Measurements from ENCODE around the gene ZNF775. TPM values are rescaled to one million over a fixed set of nuclear protein-coding genes. Genes with fewer than 3 reads are reported as not detected.

Gene ZNF775
- total and polyA plus RNA-seq, 3 experiments from 2014 or later, result 6.0 to 8.7 (median 6.0) TPM

DNA sequence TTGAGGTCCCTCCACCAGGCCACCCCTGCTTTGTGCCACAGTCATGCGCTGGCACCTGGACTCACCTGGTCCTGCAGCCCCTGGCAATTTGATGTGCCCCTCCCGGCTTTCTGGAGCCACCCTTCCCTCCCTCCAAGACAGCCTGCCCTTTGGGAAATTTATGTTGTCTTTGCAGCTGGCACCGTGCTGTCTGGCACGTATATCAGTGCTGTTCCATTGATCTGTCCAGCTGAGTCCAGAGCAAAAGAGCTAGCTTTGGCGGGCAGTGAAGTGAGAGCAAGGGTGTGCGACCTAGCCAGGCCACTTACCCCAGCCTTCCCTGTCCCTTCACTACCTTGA lies 43.4 kb upstream of the ZNF775 start:
- peaks cover 0 to 11% (median 1%) of the 10 kb centered on the region in 3 donors for H3K4me1 Mint-ChIP-seq
- H3K36me3 ChIP-seq (ENCODE audit: insufficient read depth, low read length), result no peaks in the 10 kb centered on the region
- DNase-seq, result no peak
- no peak overlapping the region for H3K27ac ChIP-seq (ENCODE audit: low read depth, low read length)
- H3K4me3 ChIP-seq (ENCODE audit: low read length), result no peak overlapping the region
- H3K36me3 Mint-ChIP-seq, result peaks cover 0 to 24% (median 5%) of the 10 kb centered on the region in 3 donors
- H3K4me1 ChIP-seq (ENCODE audit: insufficient read depth, low read length), result peaks cover 4% of the 10 kb centered on the region
- no peaks in the 10 kb centered on the region for H3K9me3 ChIP-seq (ENCODE audit: low read length)
- ChIA-PET POLR2A (no interaction called here), CTCF (interaction anchor here (1.0 kb wide), 1 partner anchor 593 kb away, joined by 3 read pairs; no protein-coding TSS in a partner anchor)
- H3K27me3 Mint-ChIP-seq, result peaks cover 7 to 9% of the 10 kb centered on the region in 2 donors
- peaks cover 3% of the 10 kb centered on the region for H3K27me3 ChIP-seq (ENCODE audit: insufficient read depth, low read length, poor library complexity, severe bottlenecking)
- H3K27ac Mint-ChIP-seq, result peak overlapping the region in 1 of 8 donors; percentile 27
- no peak overlapping the region for H3K4me3 Mint-ChIP-seq
- H3K9me3 Mint-ChIP-seq, result no peaks in the 10 kb centered on the region

DNA sequence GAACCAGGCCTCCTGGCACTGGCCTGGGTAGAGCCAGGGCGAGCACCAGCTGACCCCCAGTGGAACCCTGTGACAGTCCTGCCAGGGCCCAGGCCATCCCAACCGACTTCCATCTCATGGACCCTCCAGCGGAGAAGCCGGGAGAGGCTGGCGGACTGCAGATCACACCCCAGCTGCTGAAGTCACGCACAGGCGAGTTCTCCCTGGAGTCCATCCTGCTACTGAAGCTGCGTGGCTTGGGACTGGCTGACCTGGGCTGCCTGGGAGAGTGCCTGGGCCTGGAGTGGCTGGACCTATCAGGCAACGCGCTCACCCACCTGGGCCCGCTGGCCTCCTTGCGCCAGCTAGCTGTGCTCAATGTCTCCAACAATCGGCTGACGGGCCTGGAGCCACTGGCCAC lies 42.4 kb upstream of the ZNF775 start:
- CTCF ChIA-PET, result interaction anchor here (1.6 kb wide), 1 partner anchor 16 kb away, joined by 4 read pairs; no protein-coding TSS in a partner anchor
- Mint-ChIP-seq H3K27ac (no peak overlapping the region), H3K4me1 (peaks cover 0 to 15% (median 2%) of the 10 kb centered on the region in 3 donors)

DNA sequence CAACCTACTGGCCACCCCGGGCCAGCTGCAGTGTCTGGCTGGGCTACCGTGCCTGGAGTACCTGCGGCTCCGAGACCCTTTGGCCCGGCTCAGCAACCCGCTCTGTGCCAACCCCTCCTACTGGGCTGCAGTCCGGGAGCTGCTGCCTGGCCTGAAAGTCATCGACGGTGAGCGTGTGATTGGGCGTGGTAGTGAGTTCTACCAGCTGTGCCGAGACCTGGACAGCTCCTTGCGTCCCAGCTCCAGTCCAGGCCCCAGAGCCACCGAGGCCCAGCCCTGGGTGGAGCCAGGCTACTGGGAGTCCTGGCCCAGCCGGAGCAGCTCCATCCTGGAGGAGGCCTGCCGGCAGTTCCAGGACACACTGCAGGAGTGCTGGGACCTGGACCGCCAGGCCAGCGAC lies 42.0 kb upstream of the ZNF775 start:
- Histone ChIP-seq H3K27me3 (ENCODE audit: insufficient read depth, low read length, poor library complexity, severe bottlenecking) (peaks cover 3% of the 10 kb centered on the region), H3K27ac (ENCODE audit: low read depth, low read length) (no peak overlapping the region), H3K36me3 (ENCODE audit: insufficient read depth, low read length) (no peaks in the 10 kb centered on the region), H3K9me3 (ENCODE audit: low read length) (no peaks in the 10 kb centered on the region), H3K4me3 (ENCODE audit: low read length) (no peak overlapping the region), H3K4me1 (ENCODE audit: insufficient read depth, low read length) (peaks cover 4% of the 10 kb centered on the region)
- Mint-ChIP-seq H3K9me3 (no peaks in the 10 kb centered on the region), H3K27me3 (peaks cover 14 to 17% of the 10 kb centered on the region in 2 donors), H3K36me3 (peaks cover 0 to 16% (median 3%) of the 10 kb centered on the region in 3 donors), H3K4me1 (peaks cover 0 to 19% (median 5%) of the 10 kb centered on the region in 3 donors), H3K4me3 (no peak overlapping the region), H3K27ac (no peak overlapping the region)
- ChIA-PET CTCF (interaction anchor here (1.6 kb wide), 1 partner anchor 16 kb away, joined by 4 read pairs; no protein-coding TSS in a partner anchor), POLR2A (no interaction called here)
- DNase-seq, result no peak

More for the DNA sequence above, 42.4 kb upstream of the ZNF775 start:
- Histone ChIP-seq H3K4me3 (ENCODE audit: low read length) (no peak overlapping the region), H3K36me3 (ENCODE audit: insufficient read depth, low read length) (no peaks in the 10 kb centered on the region), H3K27me3 (ENCODE audit: insufficient read depth, low read length, poor library complexity, severe bottlenecking) (peaks cover 3% of the 10 kb centered on the region), H3K4me1 (ENCODE audit: insufficient read depth, low read length) (peaks cover 4% of the 10 kb centered on the region), H3K27ac (ENCODE audit: low read depth, low read length) (no peak overlapping the region), H3K9me3 (ENCODE audit: low read length) (no peaks in the 10 kb centered on the region)
- Mint-ChIP-seq H3K9me3 (no peaks in the 10 kb centered on the region), H3K27me3 (peaks cover 10 to 13% of the 10 kb centered on the region in 2 donors), H3K4me3 (peak overlapping the region in 1 of 7 donors; percentile 61), H3K36me3 (peaks cover 0 to 16% (median 3%) of the 10 kb centered on the region in 3 donors)
- no peak for DNase-seq
- POLR2A ChIA-PET, result no interaction called here

DNA sequence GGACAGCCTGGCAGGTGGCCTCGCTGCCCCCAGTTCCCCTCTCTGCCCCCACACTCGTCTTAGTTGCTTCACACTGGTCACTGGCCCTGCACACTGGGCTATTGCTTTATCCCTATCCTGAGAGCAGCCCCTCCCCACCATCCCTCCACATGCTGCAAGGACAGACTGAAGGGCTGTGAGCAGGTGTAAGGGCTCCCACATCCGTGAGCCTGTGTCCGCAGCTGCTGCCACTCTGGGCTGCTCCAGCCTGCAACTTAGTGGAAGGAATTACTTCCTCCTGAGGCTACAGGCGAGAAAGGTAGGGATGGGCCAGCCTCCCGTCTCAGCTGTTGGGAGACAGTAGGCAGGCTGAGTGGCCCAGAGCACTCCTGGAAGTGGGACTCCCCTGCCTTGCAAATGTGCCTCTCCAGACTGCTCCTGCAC lies 41.5 kb upstream of the ZNF775 start:
- ChIA-PET CTCF (interaction anchor here (1.6 kb wide), 1 partner anchor 16 kb away, joined by 4 read pairs; no protein-coding TSS in a partner anchor), POLR2A (no interaction called here)
- Histone ChIP-seq H3K4me3 (ENCODE audit: low read length) (no peak overlapping the region), H3K36me3 (ENCODE audit: insufficient read depth, low read length) (no peaks in the 10 kb centered on the region), H3K27me3 (ENCODE audit: insufficient read depth, low read length, poor library complexity, severe bottlenecking) (peaks cover 3% of the 10 kb centered on the region), H3K27ac (ENCODE audit: low read depth, low read length) (no peak overlapping the region), H3K9me3 (ENCODE audit: low read length) (no peaks in the 10 kb centered on the region), H3K4me1 (ENCODE audit: insufficient read depth, low read length) (peaks cover 4% of the 10 kb centered on the region)
- H3K36me3 Mint-ChIP-seq, result peaks cover 0 to 16% (median 3%) of the 10 kb centered on the region in 3 donors
- no peak for DNase-seq
- no peak overlapping the region for H3K4me3 Mint-ChIP-seq
- no peaks in the 10 kb centered on the region for H3K9me3 Mint-ChIP-seq
- peaks cover 0 to 20% (median 5%) of the 10 kb centered on the region in 3 donors for H3K4me1 Mint-ChIP-seq
- peak overlapping the region in 1 of 8 donors; percentile 43 for H3K27ac Mint-ChIP-seq
- peaks cover 19 to 22% of the 10 kb centered on the region in 2 donors for H3K27me3 Mint-ChIP-seq

DNA sequence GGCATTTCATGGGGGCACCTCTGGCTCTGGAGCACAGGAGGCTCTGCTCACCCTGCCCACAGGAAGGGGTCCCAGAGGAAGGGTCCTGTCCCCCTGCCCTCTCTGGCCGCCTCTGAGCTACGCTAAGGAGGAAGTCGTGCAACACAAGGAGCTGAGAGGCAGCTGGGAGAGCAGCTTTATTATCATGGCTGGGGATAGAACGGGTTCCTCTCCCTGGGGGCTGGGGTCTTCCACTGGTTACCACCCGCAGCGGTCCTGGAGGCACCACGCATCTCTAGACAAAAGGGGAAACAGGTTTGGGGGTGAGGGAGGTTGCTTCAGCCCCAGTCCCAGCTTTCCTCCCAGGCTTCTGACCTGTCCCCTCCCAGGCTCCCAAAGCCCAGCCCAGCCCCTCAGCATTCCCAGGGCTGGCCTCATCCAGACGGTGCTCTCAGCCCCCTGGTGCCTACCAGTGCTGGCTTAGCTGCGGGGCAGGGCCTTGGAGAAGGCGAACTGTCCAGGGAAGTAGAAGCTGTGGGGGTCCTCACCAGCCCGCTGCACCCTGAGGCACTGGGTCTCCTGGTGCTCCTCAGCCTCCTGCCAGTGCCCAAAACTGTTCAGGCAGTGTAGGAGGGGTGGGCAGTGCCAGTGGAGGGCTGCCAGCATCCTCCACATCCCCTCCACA lies 40.8 kb upstream of the ZNF775 start:
- ChIA-PET POLR2A (no interaction called here), CTCF (no interaction called here)
- H3K36me3 Mint-ChIP-seq, result peaks cover under 1 to 16% (median 3%) of the 10 kb centered on the region in 3 donors
- Histone ChIP-seq H3K4me3 (ENCODE audit: low read length) (no peak overlapping the region), H3K4me1 (ENCODE audit: insufficient read depth, low read length) (peaks cover 4% of the 10 kb centered on the region), H3K36me3 (ENCODE audit: insufficient read depth, low read length) (no peaks in the 10 kb centered on the region), H3K27me3 (ENCODE audit: insufficient read depth, low read length, poor library complexity, severe bottlenecking) (peaks cover 3% of the 10 kb centered on the region), H3K9me3 (ENCODE audit: low read length) (no peaks in the 10 kb centered on the region), H3K27ac (ENCODE audit: low read depth, low read length) (no peak overlapping the region)
- peaks cover 0 to 20% (median 5%) of the 10 kb centered on the region in 3 donors for H3K4me1 Mint-ChIP-seq
- H3K27me3 Mint-ChIP-seq, result peaks cover 25% of the 10 kb centered on the region in 2 donors
- H3K27ac Mint-ChIP-seq, result peak overlapping the region in 1 of 8 donors; percentile 43
- peaks cover 0 to 2% (median 0%) of the 10 kb centered on the region in 5 donors for H3K9me3 Mint-ChIP-seq
- DNase-seq, result no peak
- H3K4me3 Mint-ChIP-seq, result no peak overlapping the region

DNA sequence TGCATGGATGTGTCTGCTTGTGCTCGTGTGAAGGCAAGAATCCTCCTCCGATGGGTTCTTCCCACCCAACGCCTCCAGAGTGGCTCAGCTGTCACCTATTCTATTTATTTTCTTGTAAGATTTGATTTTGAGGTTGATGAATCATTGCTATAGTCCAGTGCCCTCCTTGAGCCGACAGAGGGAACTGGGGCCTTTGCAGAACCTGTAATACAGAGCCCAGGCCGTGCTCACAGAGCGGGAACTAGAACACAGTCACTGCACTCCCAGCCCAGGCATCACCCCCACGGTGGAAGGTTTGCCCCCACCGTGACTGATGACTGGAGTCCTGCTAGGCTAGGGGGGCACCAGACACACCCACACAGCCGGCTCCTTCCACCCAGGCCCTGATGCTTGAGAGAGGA lies 39.7 kb upstream of the ZNF775 start:
- Mint-ChIP-seq H3K9me3 (peaks cover 0 to 9% (median 5%) of the 10 kb centered on the region in 5 donors), H3K4me1 (peaks cover 0 to 20% (median 5%) of the 10 kb centered on the region in 3 donors), H3K27ac (no peak overlapping the region), H3K27me3 (peaks cover 31 to 32% of the 10 kb centered on the region in 2 donors), H3K4me3 (no peak overlapping the region), H3K36me3 (peaks cover 3 to 16% (median 8%) of the 10 kb centered on the region in 3 donors)
- Histone ChIP-seq H3K27ac (ENCODE audit: low read depth, low read length) (no peak overlapping the region), H3K4me3 (ENCODE audit: low read length) (no peak overlapping the region), H3K36me3 (ENCODE audit: insufficient read depth, low read length) (no peaks in the 10 kb centered on the region), H3K27me3 (ENCODE audit: insufficient read depth, low read length, poor library complexity, severe bottlenecking) (peaks cover 3% of the 10 kb centered on the region), H3K9me3 (ENCODE audit: low read length) (no peaks in the 10 kb centered on the region), H3K4me1 (ENCODE audit: insufficient read depth, low read length) (peaks cover 4% of the 10 kb centered on the region)
- DNase-seq, result no peak
- ChIA-PET POLR2A (no interaction called here), CTCF (no interaction called here)

DNA sequence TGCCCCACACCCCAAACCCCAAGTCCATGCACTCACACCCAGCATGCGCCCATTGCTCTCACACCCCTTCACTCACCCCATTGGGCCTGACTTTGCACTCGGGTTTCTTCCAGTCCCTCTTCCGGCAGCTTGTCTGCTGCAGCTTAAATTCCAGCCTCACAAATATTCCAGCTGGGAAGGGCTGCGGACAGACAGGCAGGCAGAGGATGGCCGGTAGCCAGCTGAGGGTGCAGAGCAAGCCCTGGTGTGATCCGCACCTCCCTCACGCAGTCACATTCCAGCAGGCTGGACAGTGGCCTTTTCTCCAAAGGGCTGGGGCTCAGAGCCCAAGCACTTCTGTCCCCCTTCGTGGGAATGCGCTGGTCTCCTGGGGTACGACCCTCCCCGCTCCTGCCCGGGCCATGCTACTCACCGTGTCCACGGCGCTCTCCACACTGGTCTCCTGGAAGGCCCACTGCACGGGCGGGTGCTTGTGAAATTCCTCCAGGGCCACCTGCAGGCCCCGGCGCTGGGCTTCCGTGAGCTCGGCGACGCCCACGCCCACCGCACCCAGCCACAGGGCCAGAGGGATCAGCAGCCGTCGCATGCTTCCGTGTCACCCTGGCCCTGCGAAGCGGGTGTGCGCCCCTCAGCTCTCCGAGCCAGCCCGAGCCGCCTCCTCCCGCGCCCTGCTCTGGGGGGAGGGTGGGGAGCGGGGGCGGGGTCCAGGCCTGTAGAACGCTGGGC lies 38.9 kb upstream of the ZNF775 start:
- DNase-seq, result no peak
- H3K36me3 ChIP-seq (ENCODE audit: insufficient read depth, low read length), result no peaks in the 10 kb centered on the region
- H3K27me3 ChIP-seq (ENCODE audit: insufficient read depth, low read length, poor library complexity, severe bottlenecking), result peaks cover 3% of the 10 kb centered on the region
- peaks cover 34 to 38% of the 10 kb centered on the region in 2 donors for H3K27me3 Mint-ChIP-seq
- no peak overlapping the region for H3K27ac ChIP-seq (ENCODE audit: low read depth, low read length)
- POLR2A ChIA-PET, result no interaction called here
- H3K4me1 ChIP-seq (ENCODE audit: insufficient read depth, low read length), result peaks cover 4% of the 10 kb centered on the region
- H3K27ac Mint-ChIP-seq, result no peak overlapping the region
- no peak overlapping the region for H3K4me3 Mint-ChIP-seq
- H3K4me1 Mint-ChIP-seq, result peaks cover 0 to 20% (median 5%) of the 10 kb centered on the region in 3 donors
- H3K4me3 ChIP-seq (ENCODE audit: low read length), result no peak overlapping the region
- CTCF ChIA-PET, result no interaction called here
- H3K9me3 Mint-ChIP-seq, result peaks cover 0 to 12% (median 8%) of the 10 kb centered on the region in 5 donors
- peaks cover 3 to 14% (median 8%) of the 10 kb centered on the region in 3 donors for H3K36me3 Mint-ChIP-seq
- no peaks in the 10 kb centered on the region for H3K9me3 ChIP-seq (ENCODE audit: low read length)

DNA sequence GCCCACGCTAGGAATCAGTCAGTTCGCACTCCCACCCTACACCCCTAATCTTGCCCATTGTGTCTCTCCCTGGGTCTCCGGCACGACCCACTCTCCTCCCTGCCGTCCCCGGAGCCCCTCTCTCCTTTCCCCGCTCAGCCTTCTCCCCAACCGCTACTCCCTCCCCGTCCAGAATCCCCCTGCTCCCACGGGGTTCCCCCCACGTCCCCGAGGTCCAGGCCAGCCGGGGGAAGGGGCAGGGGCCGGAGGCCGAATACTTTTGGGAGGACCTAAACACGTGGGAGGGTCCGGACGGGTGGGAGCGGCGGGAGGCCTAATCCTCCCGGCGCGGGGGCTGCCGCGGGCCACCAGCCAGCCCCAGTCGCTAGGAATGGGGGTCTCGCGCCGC lies 38.3 kb upstream of the ZNF775 start:
- Histone ChIP-seq H3K4me1 (ENCODE audit: insufficient read depth, low read length) (peaks cover 4% of the 10 kb centered on the region), H3K36me3 (ENCODE audit: insufficient read depth, low read length) (no peaks in the 10 kb centered on the region), H3K4me3 (ENCODE audit: low read length) (no peak overlapping the region), H3K27me3 (ENCODE audit: insufficient read depth, low read length, poor library complexity, severe bottlenecking) (peaks cover 3% of the 10 kb centered on the region), H3K27ac (ENCODE audit: low read depth, low read length) (no peak overlapping the region), H3K9me3 (ENCODE audit: low read length) (no peaks in the 10 kb centered on the region)
- Mint-ChIP-seq H3K4me1 (peaks cover 0 to 20% (median 5%) of the 10 kb centered on the region in 3 donors), H3K27ac (no peak overlapping the region), H3K27me3 (peaks cover 34 to 40% of the 10 kb centered on the region in 2 donors), H3K9me3 (peaks cover 0 to 12% (median 8%) of the 10 kb centered on the region in 5 donors), H3K36me3 (peaks cover 3 to 13% (median 8%) of the 10 kb centered on the region in 3 donors), H3K4me3 (no peak overlapping the region)
- DNase-seq, result no peak
- ChIA-PET CTCF (no interaction called here), POLR2A (no interaction called here)

All from CD8-positive, alpha-beta memory T cell (primary cell).